GM19452 (cell line): Measurements from ENCODE around the gene TARBP2.

Experiments
- ATAC-seq: cut with Tn5 transposase; IDR thresholded peaks from one replicate; pipeline ENCODE4 v1.9.1; 2021; ENCODE audit not compliant: unreplicated experiment

Gene TARBP2

GRCh38 chr12:53552361-53553327 lies 51.6 kb downstream of the TARBP2 start:
- no peak for ATAC-seq
